Endothelial cell of umbilical vein (primary cell): Measurements from ENCODE around the gene FLT4. TPM values are rescaled to one million over a fixed set of nuclear protein-coding genes. Genes with fewer than 3 reads are reported as not detected.

Experiments
- BruUV-seq: library from RNA; stranded (reverse); fragments of 400-500 nt; replicated peaks from 2 replicates; lab custom pipeline; 2021; lab: Mats Ljungman, UMichigan
- CTCF ChIA-PET: fragments of 300-600, 350-600 bp; sonication (Branson Sonifier 250); formaldehyde crosslinking; loops from one replicate; lab custom pipeline; 2021; ENCODE audit warnings: antibody characterized with exemption, inconsistent platforms; lab: Charles Lee
- POLR2A ChIA-PET: fragments of 300-600, 350-600 bp; sonication (Branson Sonifier 250); formaldehyde crosslinking; loops from one replicate; lab custom pipeline; 2021; ENCODE audit warnings: antibody characterized with exemption, inconsistent platforms; lab: Charles Lee
- DNase-seq: peaks from one replicate; pipeline ENCODE4 v3.0.0-alpha.2; 2011; ENCODE audit warnings: low read depth, low spot score
- FAIRE-seq: peaks from 2 replicates; lab custom pipeline; 2011; peaks lifted over from hg19 to GRCh38; lab: Jason Lieb, UNC
- H2AFZ ChIP-seq: 2 replicates; pipeline ENCODE4 v1.6.0; 2012; ENCODE audit warnings: low read depth, low read length, control low read depth, inconsistent platforms
- H3K27ac ChIP-seq: 2 replicates; pipeline ENCODE4 v1.5.1; 2011; ENCODE audit warnings: low read depth, mild to moderate bottlenecking, control low read depth, low read length, moderate library complexity; ENCODE audit not compliant: insufficient read depth
- H3K27me3 ChIP-seq, 2 experiments: 2 replicates each; pipeline versions ENCODE4 v1.6.0 to v1.6.1; 2011; ENCODE audit warnings: low read length in 2 of 2, mixed read lengths in 1 of 2; ENCODE audit not compliant: control insufficient read depth in 2 of 2, insufficient read depth in 2 of 2
- H3K36me3 ChIP-seq, 2 experiments: 2 replicates in 1 of 2; 3 replicates in 1 of 2; pipeline ENCODE4 v1.5.1; 2011; ENCODE audit warnings: low read length in 2 of 2, mild to moderate bottlenecking in 1 of 2, moderate library complexity in 1 of 2; ENCODE audit not compliant: control insufficient read depth in 2 of 2, insufficient read depth in 2 of 2; ENCODE audit errors: extremely low read depth in 1 of 2
- H3K4me1 ChIP-seq: 3 replicates; pipeline ENCODE4 v1.5.1; 2011; ENCODE audit warnings: mild to moderate bottlenecking, low read length; ENCODE audit not compliant: control insufficient read depth, insufficient read depth; ENCODE audit errors: extremely low read depth
- H3K4me2 ChIP-seq: 2 replicates; pipeline ENCODE4 v1.6.1; 2011; ENCODE audit warnings: low read length, control low read depth, mixed read lengths; ENCODE audit not compliant: insufficient read depth
- H3K4me3 ChIP-seq, 3 experiments: fragments of 200-600 bp in 1 of 3; sonication (generic), shearing (Covaris generic) in 1 of 3; replicated peaks in 1 of 3; 2 replicates each; pipeline ENCODE4 v1.5.1; 2011 to 2016; ENCODE audit warnings: control low read depth in 3 of 3, low read length in 3 of 3, mild to moderate bottlenecking in 2 of 3, inconsistent platforms in 1 of 3, low read depth in 1 of 3, moderate library complexity in 1 of 3; ENCODE audit not compliant: insufficient read depth in 1 of 3
- H3K79me2 ChIP-seq: 2 replicates; pipeline ENCODE4 v1.6.0; 2012; ENCODE audit warnings: low read length, inconsistent platforms; ENCODE audit not compliant: control insufficient read depth, insufficient read depth
- H3K9ac ChIP-seq: replicated peaks from 2 replicates; pipeline ENCODE3; 2011; ENCODE audit warnings: low read length, control low read depth; ENCODE audit not compliant: insufficient read depth; ENCODE audit errors: extremely low read depth
- H3K9me1 ChIP-seq: replicated peaks from 3 replicates; pipeline ENCODE4 v1.6.0; 2011; ENCODE audit warnings: mild to moderate bottlenecking, low read length; ENCODE audit not compliant: control insufficient read depth, insufficient read depth; ENCODE audit errors: extremely low read depth
- H3K9me3 ChIP-seq: replicated peaks from 2 replicates; pipeline ENCODE4 v1.5.1; 2012; ENCODE audit warnings: low read length, inconsistent platforms; ENCODE audit not compliant: control insufficient read depth, insufficient read depth
- H4K20me1 ChIP-seq: replicated peaks from 2 replicates; pipeline ENCODE3; 2011; ENCODE audit warnings: mild to moderate bottlenecking, low read length; ENCODE audit not compliant: control insufficient read depth, insufficient read depth; ENCODE audit errors: extremely low read depth
- EZH2 ChIP-seq: IDR thresholded peaks from 2 replicates; pipeline ENCODE4 v1.6.1; 2012; ENCODE audit warnings: borderline replicate concordance, low read depth, mild to moderate bottlenecking, moderate library complexity, low read length, inconsistent platforms; ENCODE audit not compliant: severe bottlenecking
- FOS ChIP-seq: IDR thresholded peaks from 2 replicates; pipeline ENCODE4 v1.6.1; 2011; ENCODE audit warnings: mild to moderate bottlenecking, low read length, moderate library complexity, borderline replicate concordance; ENCODE audit not compliant: insufficient read depth
- GATA2 ChIP-seq: IDR thresholded peaks from 2 replicates; pipeline ENCODE4 v1.7.0; 2011; ENCODE audit warnings: low read depth, mild to moderate bottlenecking, moderate library complexity, mixed read lengths, low read length; ENCODE audit not compliant: insufficient read length, insufficient read depth
- JUN ChIP-seq: IDR thresholded peaks from 2 replicates; pipeline ENCODE4 v1.6.1; 2011; ENCODE audit warnings: borderline replicate concordance, low read depth; ENCODE audit not compliant: insufficient read length, insufficient read depth
- MYC ChIP-seq: IDR thresholded peaks from one replicate; pipeline ENCODE4 v1.6.1; 2011; ENCODE audit warnings: mild to moderate bottlenecking, low read depth, low read length
- POLR2A ChIP-seq: IDR thresholded peaks from 2 replicates; pipeline ENCODE4 v1.6.1; 2012; ENCODE audit warnings: low read depth, mild to moderate bottlenecking, control low read depth, low read length
- POLR2AphosphoS5 ChIP-seq: IDR thresholded peaks from 2 replicates; pipeline ENCODE4 v1.6.1; 2012; ENCODE audit warnings: low read depth, mild to moderate bottlenecking, control low read depth, low read length, moderate library complexity; ENCODE audit not compliant: insufficient read depth
- dilution Hi-C: fragments of 300-500 bp; cut with MboI; formaldehyde crosslinking; loops from one replicate; pipeline ENCODE4 v1.15.0; 2019; ENCODE audit warnings: low sequenced_read_pairs; ENCODE audit not compliant: extremely low pct_ligation_motif_present
- intact Hi-C: fragments of 100-400 bp; cut with micrococcal nuclease; formaldehyde crosslinking; loops from one replicate; pipeline ENCODE4 v1.10.0; 2022
- polyA plus RNA-seq, 4 experiments: library from polyadenylated mRNA; depleted of rRNA in 3 of 4; stranded (reverse) in 3 of 4; unstranded in 1 of 4; fragments of >200 nt; gene quantifications; 2 replicates each; pipeline versions ENCODE4 v1.2.1 to v1.2.3, GENCODE V29; 2011 to 2012; ENCODE audit warnings: missing spikeins in 1 of 4
- total RNA-seq: library from RNA; stranded (reverse); gene quantifications from 2 replicates; pipeline ENCODE4 v1.2.3, GENCODE V29; 2021
- TF ChIP-seq, protein P1 (sequence below): IDR thresholded peaks from 2 replicates; pipeline ENCODE4 v1.6.1; 2011; ENCODE audit not compliant: insufficient read depth, insufficient read length
- TF ChIP-seq, protein P2 (sequence below), 2 donors: IDR thresholded peaks; 1 replicate in 1 of 2; 2 replicates in 1 of 2; pipeline ENCODE4 v1.5.1; 2011; ENCODE audit warnings: low read length in 2 of 2, mild to moderate bottlenecking in 2 of 2, moderate library complexity in 2 of 2, control low read depth in 1 of 2, inconsistent platforms in 1 of 2, low read depth in 1 of 2; ENCODE audit not compliant: insufficient read depth in 1 of 2; ENCODE audit errors: extremely low read depth in 1 of 2

The FLT4 gene
- total and polyA plus RNA-seq, 2 donors (not counting 3 experiments of a cell fraction or from before 2014, with no cell fraction given) = 44.4 to 71.5 TPM

DNA sequence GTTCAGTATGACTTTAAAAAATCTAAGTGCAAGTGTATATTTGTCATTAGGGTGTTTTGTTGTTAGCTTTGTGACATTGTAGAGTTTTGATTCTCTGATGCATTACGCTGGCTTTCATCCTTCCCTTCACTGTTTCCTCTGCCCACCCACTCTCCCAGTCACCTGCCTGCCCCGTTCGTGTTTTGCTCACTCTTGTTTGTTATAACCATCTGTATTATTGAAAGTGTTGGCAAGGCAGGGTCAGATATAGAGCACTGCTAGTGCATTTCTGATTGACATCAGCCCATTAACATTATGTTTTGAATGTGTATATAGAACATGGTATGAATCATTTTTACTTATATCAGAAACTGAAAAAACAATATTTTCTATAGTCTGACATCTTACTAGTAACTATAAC lies 85.4 kb downstream of the FLT4 start:
- POLR2A ChIA-PET = no interaction called here
- no TSS peak for BruUV-seq
- Histone ChIP-seq H2AFZ (no peak overlapping the region), H3K27ac (no peak overlapping the region), H3K9ac (no peak overlapping the region), H3K4me2 (no peak overlapping the region), H3K27me3 (no peaks in the 10 kb centered on the region), H3K36me3 (peaks cover 4 to 16% of the 10 kb centered on the region in 2 experiments), H3K4me1 (no peaks in the 10 kb centered on the region), H3K4me3 (no peak overlapping the region), H3K79me2 (peaks cover 19% of the 10 kb centered on the region), H3K9me1 (no peaks in the 10 kb centered on the region), H3K9me3 (no peaks in the 10 kb centered on the region), H4K20me1 (peaks cover 2% of the 10 kb centered on the region)
- CTCF ChIA-PET = no interaction called here
- DNase-seq (no peak), FAIRE-seq (no peak)
- intact Hi-C loops = no loop called here
- dilution Hi-C loops = no loop called here
- TF ChIP-seq, protein P1, sequence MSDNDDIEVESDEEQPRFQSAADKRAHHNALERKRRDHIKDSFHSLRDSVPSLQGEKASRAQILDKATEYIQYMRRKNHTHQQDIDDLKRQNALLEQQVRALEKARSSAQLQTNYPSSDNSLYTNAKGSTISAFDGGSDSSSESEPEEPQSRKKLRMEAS = no peak
- TF ChIP-seq POLR2A (no peak), POLR2AphosphoS5 (no peak), GATA2 (no peak), JUN (no peak)
- TF ChIP-seq, protein P2, sequence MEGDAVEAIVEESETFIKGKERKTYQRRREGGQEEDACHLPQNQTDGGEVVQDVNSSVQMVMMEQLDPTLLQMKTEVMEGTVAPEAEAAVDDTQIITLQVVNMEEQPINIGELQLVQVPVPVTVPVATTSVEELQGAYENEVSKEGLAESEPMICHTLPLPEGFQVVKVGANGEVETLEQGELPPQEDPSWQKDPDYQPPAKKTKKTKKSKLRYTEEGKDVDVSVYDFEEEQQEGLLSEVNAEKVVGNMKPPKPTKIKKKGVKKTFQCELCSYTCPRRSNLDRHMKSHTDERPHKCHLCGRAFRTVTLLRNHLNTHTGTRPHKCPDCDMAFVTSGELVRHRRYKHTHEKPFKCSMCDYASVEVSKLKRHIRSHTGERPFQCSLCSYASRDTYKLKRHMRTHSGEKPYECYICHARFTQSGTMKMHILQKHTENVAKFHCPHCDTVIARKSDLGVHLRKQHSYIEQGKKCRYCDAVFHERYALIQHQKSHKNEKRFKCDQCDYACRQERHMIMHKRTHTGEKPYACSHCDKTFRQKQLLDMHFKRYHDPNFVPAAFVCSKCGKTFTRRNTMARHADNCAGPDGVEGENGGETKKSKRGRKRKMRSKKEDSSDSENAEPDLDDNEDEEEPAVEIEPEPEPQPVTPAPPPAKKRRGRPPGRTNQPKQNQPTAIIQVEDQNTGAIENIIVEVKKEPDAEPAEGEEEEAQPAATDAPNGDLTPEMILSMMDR (IDR thresholded peaks at IDR 0.05; ENCODE audit: extremely low read depth in 1 of 2, insufficient read depth in 1 of 2, low read depth in 1 of 2, low read length in 2 of 2) = no peak

DNA sequence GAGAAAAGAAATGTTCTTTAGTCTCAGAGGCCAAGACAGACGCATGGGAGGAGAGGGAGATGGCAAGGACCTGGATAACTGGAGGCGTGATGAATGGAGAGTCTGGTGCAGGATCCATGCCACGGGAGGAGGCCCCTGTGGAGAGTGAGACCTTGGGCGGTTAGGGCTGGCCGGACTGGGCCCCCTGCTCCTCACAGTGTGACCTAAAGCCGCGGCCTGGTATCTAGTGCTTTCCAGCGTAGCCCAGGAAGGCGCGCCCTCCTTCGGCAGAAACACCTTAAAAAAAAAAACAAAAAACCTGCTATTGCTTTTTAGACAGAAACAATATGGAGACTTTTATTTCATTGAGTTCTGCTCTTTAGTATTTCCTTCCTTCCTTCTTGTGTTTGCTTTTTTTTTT lies 91.2 kb downstream of the FLT4 start:
- dilution Hi-C loops = no loop called here
- BruUV-seq = no TSS peak
- H4K20me1 ChIP-seq = peaks cover 2% of the 10 kb centered on the region
- H3K4me3 ChIP-seq = no peak overlapping the region
- no peaks in the 10 kb centered on the region for H3K9me3 ChIP-seq
- H3K9me1 ChIP-seq = no peaks in the 10 kb centered on the region
- FAIRE-seq = no peak
- H3K4me1 ChIP-seq = no peaks in the 10 kb centered on the region
- intact Hi-C loops = no loop called here
- CTCF ChIA-PET = no interaction called here
- H3K36me3 ChIP-seq = no peaks in the 10 kb centered on the region
- no peak overlapping the region for H3K9ac ChIP-seq
- DNase-seq = no peak
- no peak overlapping the region for H3K27ac ChIP-seq
- no peak overlapping the region for H2AFZ ChIP-seq
- peaks cover 25% of the 10 kb centered on the region for H3K79me2 ChIP-seq
- no peak overlapping the region for H3K4me2 ChIP-seq
- no peaks in the 10 kb centered on the region for H3K27me3 ChIP-seq
- TF ChIP-seq, protein P1 = no peak
- TF ChIP-seq FOS (no peak), POLR2A (no peak), JUN (no peak), EZH2 (no peak), MYC (no peak), GATA2 (no peak), POLR2AphosphoS5 (no peak)
- TF ChIP-seq, protein P2 (IDR thresholded peaks at IDR 0.05; ENCODE audit: extremely low read depth in 1 of 2, insufficient read depth in 1 of 2, low read depth in 1 of 2, low read length in 2 of 2) = no peak
- POLR2A ChIA-PET = interaction anchor here (0.6 kb wide), 1 partner anchor 17 kb away, joined by 11 read pairs; no protein-coding TSS in a partner anchor
